ENCODE data around the gene SLC41A3. TPM values are rescaled to one million over a fixed set of nuclear protein-coding genes. Genes with fewer than 3 reads are reported as not detected.

The SLC41A3 gene
- total RNA-seq, 4 donors from 2014 or later, result 36.1 to 54.8 (median 46.3) TPM

- Histone ChIP-seq H3K27me3 (no peaks in the 10 kb centered on the region), H3K9me3 (peaks cover 0 to 8% (median 2%) of the 10 kb centered on the region in 4 donors), H3K27ac (no peak overlapping the region), H3K36me3 (peaks cover 0 to 88% (median 0%) of the 10 kb centered on the region in 3 donors), H3K4me1 (no peaks in the 10 kb centered on the region), H3K4me3 (no peak overlapping the region)
- 69 to 73% methylated on average over 10 of the region's 10 CpGs for WGBS, 2 donors
- no peak for DNase-seq (ENCODE audit: low spot score in 2 of 2)
- TF ChIP-seq POLR2A (IDR thresholded peaks at IDR 0.05) (no peak), EP300 (IDR thresholded peaks at IDR 0.05) (no peak), CTCF (IDR thresholded peaks at IDR 0.05) (no peak)
Measured at GRCh38 chr3:126023390-126023789, 60.5 kb downstream of the SLC41A3 start.

- no peaks in the 10 kb centered on the region for H3K4me1 ChIP-seq
- no peak overlapping the region for H3K4me3 ChIP-seq
- H3K36me3 ChIP-seq, result peaks cover 0 to 84% (median 0%) of the 10 kb centered on the region in 3 donors
- TF ChIP-seq EP300 (IDR thresholded peaks at IDR 0.05) (no peak), CTCF (IDR thresholded peaks at IDR 0.05) (no peak), POLR2A (IDR thresholded peaks at IDR 0.05) (no peak)
- H3K9me3 ChIP-seq, result peaks cover 0 to 3% (median under 1%) of the 10 kb centered on the region in 4 donors
- no peaks in the 10 kb centered on the region for H3K27me3 ChIP-seq
- DNase-seq (ENCODE audit: low spot score in 2 of 2), result no peak
- 89 to 91% methylated on average over 9 to 10 of the region's 10 CpGs for WGBS, 2 donors
- H3K27ac ChIP-seq, result no peak overlapping the region
Measured at GRCh38 chr3:126022741-126023359, 61.1 kb downstream of the SLC41A3 start.

GRCh38 chr3:126021702-126022101, 62.2 kb downstream of the SLC41A3 start:
- DNase-seq (ENCODE audit: low spot score in 2 of 2), result no peak
- Histone ChIP-seq H3K4me1 (no peaks in the 10 kb centered on the region), H3K36me3 (peaks cover 0 to 84% (median 0%) of the 10 kb centered on the region in 3 donors), H3K9me3 (no peaks in the 10 kb centered on the region), H3K27ac (no peak overlapping the region), H3K4me3 (no peak overlapping the region), H3K27me3 (no peaks in the 10 kb centered on the region)
- 92 to 97% methylated on average over 1 of the region's 1 CpG for WGBS, 2 donors
- TF ChIP-seq CTCF (IDR thresholded peaks at IDR 0.05) (no peak), POLR2A (IDR thresholded peaks at IDR 0.05) (no peak), EP300 (IDR thresholded peaks at IDR 0.05) (no peak)

GRCh38 chr3:126021224-126021623, 62.7 kb downstream of the SLC41A3 start:
- peaks cover 0 to 84% (median 0%) of the 10 kb centered on the region in 3 donors for H3K36me3 ChIP-seq
- 78 to 83% methylated on average over 5 of the region's 5 CpGs for WGBS, 2 donors
- no peak overlapping the region for H3K4me3 ChIP-seq
- H3K9me3 ChIP-seq, result no peaks in the 10 kb centered on the region
- H3K27me3 ChIP-seq, result no peaks in the 10 kb centered on the region
- H3K27ac ChIP-seq, result no peak overlapping the region
- TF ChIP-seq EP300 (IDR thresholded peaks at IDR 0.05) (no peak), CTCF (IDR thresholded peaks at IDR 0.05) (no peak), POLR2A (IDR thresholded peaks at IDR 0.05) (no peak)
- H3K4me1 ChIP-seq, result no peaks in the 10 kb centered on the region
- no peak for DNase-seq (ENCODE audit: low spot score in 2 of 2)

- no peak overlapping the region for H3K4me3 ChIP-seq
- no peaks in the 10 kb centered on the region for H3K9me3 ChIP-seq
- 89 to 97% methylated on average over 4 to 5 of the region's 5 CpGs for WGBS, 2 donors
- DNase-seq (ENCODE audit: low spot score in 2 of 2), result no peak
- H3K27me3 ChIP-seq, result no peaks in the 10 kb centered on the region
- no peak for TF ChIP-seq POLR2A (IDR thresholded peaks at IDR 0.05)
- TF ChIP-seq CTCF (IDR thresholded peaks at IDR 0.05), result no peak
- no peak for TF ChIP-seq EP300 (IDR thresholded peaks at IDR 0.05)
- H3K36me3 ChIP-seq, result peaks cover 0 to 81% (median 0%) of the 10 kb centered on the region in 3 donors
- no peak overlapping the region for H3K27ac ChIP-seq
- H3K4me1 ChIP-seq, result peaks cover 0 to 6% (median 0%) of the 10 kb centered on the region in 4 donors
Measured at GRCh38 chr3:126019683-126020082, 64.2 kb downstream of the SLC41A3 start.
